ENCODE data around the gene NR6A1.
A peak's percentile ranks its signal among the peaks of the same experiment; 100 is the strongest.

The NR6A1 gene

GRCh38 chr9:124762633-124763032, 8.5 kb downstream of the NR6A1 start:
- no peak for DNase-seq (ENCODE audit: low read depth in 1 of 2, low spot score in 1 of 2)
- no peak overlapping the region for H3K4me3 ChIP-seq (replicated peaks; ENCODE audit: insufficient read depth, low read length)
- TF ChIP-seq CTCF (IDR thresholded peaks at IDR 0.05; ENCODE audit: insufficient read depth, low read length) (no peak), SPI1 (IDR thresholded peaks at IDR 0.05; ENCODE audit: borderline replicate concordance, low read depth) (no peak), REST (IDR thresholded peaks at IDR 0.05; ENCODE audit: insufficient replicate concordance, low read depth) (no peak), POLR2AphosphoS5 (IDR thresholded peaks at IDR 0.05; ENCODE audit: low read depth) (no peak), GABPA (IDR thresholded peaks at IDR 0.05; ENCODE audit: low read depth) (no peak)
- no peaks in the 10 kb centered on the region for H3K27me3 ChIP-seq (ENCODE audit: insufficient read depth, poor library complexity, severe bottlenecking)
- no peak overlapping the region for H3K27ac ChIP-seq (replicated peaks)

- peak in 1 of 2 experiments; percentile 40 for DNase-seq (ENCODE audit: low read depth in 1 of 2, low spot score in 1 of 2)
These were observed 9.4 kb downstream of the NR6A1 start for GRCh38 chr9:124761710-124762109.

GRCh38 chr9:124761196-124761595, 9.9 kb downstream of the NR6A1 start:
- Histone ChIP-seq H3K4me3 (replicated peaks; ENCODE audit: insufficient read depth, low read length) (no peak overlapping the region), H3K27me3 (ENCODE audit: insufficient read depth, poor library complexity, severe bottlenecking) (no peaks in the 10 kb centered on the region), H3K27ac (replicated peaks) (peak overlapping the region; percentile 46)
- no peak for DNase-seq (ENCODE audit: low read depth in 1 of 2, low spot score in 1 of 2)
- TF ChIP-seq CTCF (IDR thresholded peaks at IDR 0.05; ENCODE audit: insufficient read depth, low read length) (no peak), SPI1 (IDR thresholded peaks at IDR 0.05; ENCODE audit: borderline replicate concordance, low read depth) (no peak), REST (IDR thresholded peaks at IDR 0.05; ENCODE audit: insufficient replicate concordance, low read depth) (no peak), GABPA (IDR thresholded peaks at IDR 0.05; ENCODE audit: low read depth) (no peak), POLR2AphosphoS5 (IDR thresholded peaks at IDR 0.05; ENCODE audit: low read depth) (no peak)

More at GRCh38 chr9:124761710-124762109, 9.4 kb downstream of the NR6A1 start:
- Histone ChIP-seq H3K27ac (replicated peaks) (peak overlapping the region; percentile 46), H3K27me3 (ENCODE audit: insufficient read depth, poor library complexity, severe bottlenecking) (no peaks in the 10 kb centered on the region), H3K4me3 (replicated peaks; ENCODE audit: insufficient read depth, low read length) (no peak overlapping the region)
- no peak for TF ChIP-seq POLR2AphosphoS5 (IDR thresholded peaks at IDR 0.05; ENCODE audit: low read depth)
- TF ChIP-seq CTCF (IDR thresholded peaks at IDR 0.05; ENCODE audit: insufficient read depth, low read length): no peak
- no peak for TF ChIP-seq GABPA (IDR thresholded peaks at IDR 0.05; ENCODE audit: low read depth)
- TF ChIP-seq REST (IDR thresholded peaks at IDR 0.05; ENCODE audit: insufficient replicate concordance, low read depth): no peak
- no peak for TF ChIP-seq SPI1 (IDR thresholded peaks at IDR 0.05; ENCODE audit: borderline replicate concordance, low read depth)

Data from HL-60 (cell line).